ENCODE measurements around the gene CCNQ.

DNA sequence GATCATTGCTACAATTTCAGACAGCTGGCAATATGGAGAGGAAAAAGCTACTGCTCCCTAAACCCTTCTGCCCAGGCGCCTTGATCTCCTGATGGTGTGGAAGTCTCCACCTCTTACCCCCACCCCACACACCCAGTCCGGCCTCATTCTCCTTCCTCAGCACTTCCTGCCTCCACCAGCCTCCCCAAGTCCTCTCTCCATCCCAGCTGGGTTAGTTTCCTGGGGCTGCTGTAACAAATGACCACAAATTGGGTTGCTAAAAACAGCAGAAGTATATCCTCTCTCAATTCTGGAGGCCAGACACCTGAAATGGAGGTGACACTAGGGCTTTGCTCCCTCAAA lies 1.1 kb upstream of the CCNQ start:
- TF ChIP-seq ZNF274 (IDR thresholded peaks at IDR 0.05; ENCODE audit: low read depth, low read length) (no peak), EGR1 (IDR thresholded peaks at IDR 0.05; ENCODE audit: low read depth) (no peak), POLR2A (IDR thresholded peaks at IDR 0.05; ENCODE audit: borderline replicate concordance, extremely low read depth, insufficient read depth, insufficient read length) (no peak), YY1 (IDR thresholded peaks at IDR 0.05; ENCODE audit: extremely low read depth, insufficient replicate concordance, low read depth, low read length) (no peak), EZH2phosphoT487 (IDR thresholded peaks at IDR 0.05; ENCODE audit: borderline replicate concordance) (no peak)
- TF ChIP-seq, protein P1, sequence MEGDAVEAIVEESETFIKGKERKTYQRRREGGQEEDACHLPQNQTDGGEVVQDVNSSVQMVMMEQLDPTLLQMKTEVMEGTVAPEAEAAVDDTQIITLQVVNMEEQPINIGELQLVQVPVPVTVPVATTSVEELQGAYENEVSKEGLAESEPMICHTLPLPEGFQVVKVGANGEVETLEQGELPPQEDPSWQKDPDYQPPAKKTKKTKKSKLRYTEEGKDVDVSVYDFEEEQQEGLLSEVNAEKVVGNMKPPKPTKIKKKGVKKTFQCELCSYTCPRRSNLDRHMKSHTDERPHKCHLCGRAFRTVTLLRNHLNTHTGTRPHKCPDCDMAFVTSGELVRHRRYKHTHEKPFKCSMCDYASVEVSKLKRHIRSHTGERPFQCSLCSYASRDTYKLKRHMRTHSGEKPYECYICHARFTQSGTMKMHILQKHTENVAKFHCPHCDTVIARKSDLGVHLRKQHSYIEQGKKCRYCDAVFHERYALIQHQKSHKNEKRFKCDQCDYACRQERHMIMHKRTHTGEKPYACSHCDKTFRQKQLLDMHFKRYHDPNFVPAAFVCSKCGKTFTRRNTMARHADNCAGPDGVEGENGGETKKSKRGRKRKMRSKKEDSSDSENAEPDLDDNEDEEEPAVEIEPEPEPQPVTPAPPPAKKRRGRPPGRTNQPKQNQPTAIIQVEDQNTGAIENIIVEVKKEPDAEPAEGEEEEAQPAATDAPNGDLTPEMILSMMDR (IDR thresholded peaks at IDR 0.05 in 2 of 3, conservative IDR thresholded peaks at IDR 0.05 in 1 of 3; ENCODE audit: borderline replicate concordance in 1 of 3, insufficient read depth in 1 of 3, low read depth in 2 of 3, low read length in 2 of 3) = no peak
- TF ChIP-seq, protein P2, sequence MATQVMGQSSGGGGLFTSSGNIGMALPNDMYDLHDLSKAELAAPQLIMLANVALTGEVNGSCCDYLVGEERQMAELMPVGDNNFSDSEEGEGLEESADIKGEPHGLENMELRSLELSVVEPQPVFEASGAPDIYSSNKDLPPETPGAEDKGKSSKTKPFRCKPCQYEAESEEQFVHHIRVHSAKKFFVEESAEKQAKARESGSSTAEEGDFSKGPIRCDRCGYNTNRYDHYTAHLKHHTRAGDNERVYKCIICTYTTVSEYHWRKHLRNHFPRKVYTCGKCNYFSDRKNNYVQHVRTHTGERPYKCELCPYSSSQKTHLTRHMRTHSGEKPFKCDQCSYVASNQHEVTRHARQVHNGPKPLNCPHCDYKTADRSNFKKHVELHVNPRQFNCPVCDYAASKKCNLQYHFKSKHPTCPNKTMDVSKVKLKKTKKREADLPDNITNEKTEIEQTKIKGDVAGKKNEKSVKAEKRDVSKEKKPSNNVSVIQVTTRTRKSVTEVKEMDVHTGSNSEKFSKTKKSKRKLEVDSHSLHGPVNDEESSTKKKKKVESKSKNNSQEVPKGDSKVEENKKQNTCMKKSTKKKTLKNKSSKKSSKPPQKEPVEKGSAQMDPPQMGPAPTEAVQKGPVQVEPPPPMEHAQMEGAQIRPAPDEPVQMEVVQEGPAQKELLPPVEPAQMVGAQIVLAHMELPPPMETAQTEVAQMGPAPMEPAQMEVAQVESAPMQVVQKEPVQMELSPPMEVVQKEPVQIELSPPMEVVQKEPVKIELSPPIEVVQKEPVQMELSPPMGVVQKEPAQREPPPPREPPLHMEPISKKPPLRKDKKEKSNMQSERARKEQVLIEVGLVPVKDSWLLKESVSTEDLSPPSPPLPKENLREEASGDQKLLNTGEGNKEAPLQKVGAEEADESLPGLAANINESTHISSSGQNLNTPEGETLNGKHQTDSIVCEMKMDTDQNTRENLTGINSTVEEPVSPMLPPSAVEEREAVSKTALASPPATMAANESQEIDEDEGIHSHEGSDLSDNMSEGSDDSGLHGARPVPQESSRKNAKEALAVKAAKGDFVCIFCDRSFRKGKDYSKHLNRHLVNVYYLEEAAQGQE (IDR thresholded peaks at IDR 0.05; ENCODE audit: low read depth) = no peak
